ENCODE data around the gene NPHS2.
A peak's percentile ranks its signal among the peaks of the same experiment; 100 is the strongest.

The NPHS2 gene

DNA sequence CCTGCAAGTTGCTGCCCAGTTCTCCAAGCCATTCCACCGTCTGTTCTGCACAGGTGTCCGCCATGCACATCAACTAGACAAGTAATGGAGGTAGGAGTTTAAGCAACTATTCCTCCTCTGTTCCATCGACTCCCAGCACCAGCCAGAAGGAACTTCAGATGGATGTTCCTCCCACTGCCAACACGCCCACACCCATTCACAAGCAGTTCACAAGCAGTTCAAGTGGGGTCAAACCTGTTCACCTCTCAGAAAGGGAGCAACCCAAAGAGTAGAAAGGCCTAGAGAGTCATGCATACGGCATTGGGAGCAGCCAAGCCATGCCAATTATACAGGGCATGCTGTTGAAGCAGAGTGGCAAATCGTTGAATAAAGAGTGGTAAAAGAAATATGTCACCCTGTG is 11.6 kb upstream of the NPHS2 start:
- H3K27me3 ChIP-seq (replicated peaks): peaks cover 27% of the 10 kb centered on the region
- in situ Hi-C loops (cut with HindIII; ENCODE audit: low pct_ligation_motif_present, low sequenced_read_pairs): no loop called here
- no peaks in the 10 kb centered on the region for H3K36me3 ChIP-seq (replicated peaks)

DNA sequence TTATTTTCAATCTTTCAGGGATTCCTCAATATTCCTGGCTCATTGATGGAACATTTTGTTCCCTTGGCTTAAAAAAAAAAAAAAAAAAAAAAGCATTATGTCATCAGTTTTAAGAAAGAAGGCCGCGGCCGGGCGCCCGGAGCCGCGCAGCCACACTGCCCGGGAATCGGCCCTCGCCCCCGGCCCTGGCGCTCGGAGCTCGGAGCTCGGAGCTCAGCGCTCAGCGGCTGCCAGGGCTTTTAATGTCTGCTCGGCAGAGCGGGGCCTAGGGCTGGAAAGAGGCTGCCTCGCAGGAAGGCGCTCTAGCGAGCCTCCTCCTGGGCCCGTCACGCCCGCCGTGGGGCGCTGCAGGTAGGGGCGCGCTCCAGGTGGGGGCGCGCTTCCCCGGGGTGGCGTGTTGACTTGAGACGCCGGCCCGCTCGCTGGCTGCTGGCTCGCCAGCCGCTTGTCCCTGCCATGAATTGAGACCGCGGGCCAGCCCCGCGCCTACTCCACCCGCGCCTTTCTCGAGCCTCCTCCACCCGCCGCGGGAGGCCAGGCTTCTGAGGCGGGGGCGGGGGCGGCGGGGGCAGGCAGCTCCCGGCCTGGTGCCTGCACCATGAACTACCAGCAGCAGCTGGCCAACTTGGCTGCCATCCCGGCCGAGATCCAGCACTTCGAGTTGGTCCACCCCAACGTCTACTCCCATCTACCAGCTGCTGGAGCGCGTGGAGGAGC is 10.5 kb upstream of the NPHS2 start:
- TF ChIP-seq, protein P1, sequence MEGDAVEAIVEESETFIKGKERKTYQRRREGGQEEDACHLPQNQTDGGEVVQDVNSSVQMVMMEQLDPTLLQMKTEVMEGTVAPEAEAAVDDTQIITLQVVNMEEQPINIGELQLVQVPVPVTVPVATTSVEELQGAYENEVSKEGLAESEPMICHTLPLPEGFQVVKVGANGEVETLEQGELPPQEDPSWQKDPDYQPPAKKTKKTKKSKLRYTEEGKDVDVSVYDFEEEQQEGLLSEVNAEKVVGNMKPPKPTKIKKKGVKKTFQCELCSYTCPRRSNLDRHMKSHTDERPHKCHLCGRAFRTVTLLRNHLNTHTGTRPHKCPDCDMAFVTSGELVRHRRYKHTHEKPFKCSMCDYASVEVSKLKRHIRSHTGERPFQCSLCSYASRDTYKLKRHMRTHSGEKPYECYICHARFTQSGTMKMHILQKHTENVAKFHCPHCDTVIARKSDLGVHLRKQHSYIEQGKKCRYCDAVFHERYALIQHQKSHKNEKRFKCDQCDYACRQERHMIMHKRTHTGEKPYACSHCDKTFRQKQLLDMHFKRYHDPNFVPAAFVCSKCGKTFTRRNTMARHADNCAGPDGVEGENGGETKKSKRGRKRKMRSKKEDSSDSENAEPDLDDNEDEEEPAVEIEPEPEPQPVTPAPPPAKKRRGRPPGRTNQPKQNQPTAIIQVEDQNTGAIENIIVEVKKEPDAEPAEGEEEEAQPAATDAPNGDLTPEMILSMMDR (IDR thresholded peaks at IDR 0.05; ENCODE audit: low read depth, low read length, missing control alignments): peak; percentile 47
- no peak for DNase-seq
- H3K27ac ChIP-seq: no peak overlapping the region
- in situ Hi-C loops (cut with HindIII; ENCODE audit: low pct_ligation_motif_present, low sequenced_read_pairs): no loop called here
- H3K36me3 ChIP-seq (replicated peaks): no peaks in the 10 kb centered on the region
- H3K4me3 ChIP-seq (ENCODE audit: low read depth, low read length): peak overlapping the region; percentile 41
- H3K27me3 ChIP-seq (replicated peaks): peaks cover 18% of the 10 kb centered on the region

More for the DNA sequence above, 11.6 kb upstream of the NPHS2 start:
- Histone ChIP-seq H3K4me3 (ENCODE audit: low read depth, low read length) (no peak overlapping the region), H3K27ac (no peak overlapping the region)
- TF ChIP-seq, protein P1 (IDR thresholded peaks at IDR 0.05; ENCODE audit: low read depth, low read length, missing control alignments): no peak
- no peak for DNase-seq

GRCh38 chr1:179583771-179584320 is 8.1 kb upstream of the NPHS2 start:
- no peak overlapping the region for H3K4me3 ChIP-seq (ENCODE audit: low read depth, low read length)
- in situ Hi-C loops (cut with HindIII; ENCODE audit: low pct_ligation_motif_present, low sequenced_read_pairs): no loop called here
- TF ChIP-seq, protein P1 (IDR thresholded peaks at IDR 0.05; ENCODE audit: low read depth, low read length, missing control alignments): no peak

DNA sequence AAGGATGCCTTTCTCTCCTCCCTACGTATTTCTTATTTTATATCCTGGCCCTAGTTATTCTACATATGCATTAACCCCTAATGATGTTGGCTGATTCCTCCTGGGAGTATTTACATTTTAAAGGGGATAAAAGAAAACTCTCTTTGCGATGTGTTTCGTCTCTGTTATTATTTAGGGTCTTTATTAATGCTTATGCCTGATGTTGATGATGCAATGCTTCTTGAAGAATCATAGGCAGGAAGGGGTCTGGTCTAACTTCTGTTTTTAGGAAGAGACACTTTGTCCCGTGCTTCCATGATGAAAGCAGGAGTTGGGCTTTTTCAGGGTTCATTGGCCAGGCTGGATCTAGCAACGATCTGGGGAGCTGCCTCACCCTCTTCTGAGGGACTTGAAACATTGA is 761 bp upstream of the NPHS2 start:
- Histone ChIP-seq H3K4me3 (ENCODE audit: low read depth, low read length) (no peak overlapping the region), H3K27ac (no peak overlapping the region), H3K27me3 (replicated peaks) (peaks cover 18% of the 10 kb centered on the region), H3K36me3 (replicated peaks) (no peaks in the 10 kb centered on the region)
- TF ChIP-seq, protein P1 (IDR thresholded peaks at IDR 0.05; ENCODE audit: low read depth, low read length, missing control alignments): no peak
- in situ Hi-C loops (cut with HindIII; ENCODE audit: low pct_ligation_motif_present, low sequenced_read_pairs): no loop called here
- no peak for DNase-seq

More at GRCh38 chr1:179583771-179584320, 8.1 kb upstream of the NPHS2 start:
- no peaks in the 10 kb centered on the region for H3K36me3 ChIP-seq (replicated peaks)
- H3K27me3 ChIP-seq (replicated peaks): peaks cover 16% of the 10 kb centered on the region
- no peak for DNase-seq
- no peak overlapping the region for H3K27ac ChIP-seq

DNA sequence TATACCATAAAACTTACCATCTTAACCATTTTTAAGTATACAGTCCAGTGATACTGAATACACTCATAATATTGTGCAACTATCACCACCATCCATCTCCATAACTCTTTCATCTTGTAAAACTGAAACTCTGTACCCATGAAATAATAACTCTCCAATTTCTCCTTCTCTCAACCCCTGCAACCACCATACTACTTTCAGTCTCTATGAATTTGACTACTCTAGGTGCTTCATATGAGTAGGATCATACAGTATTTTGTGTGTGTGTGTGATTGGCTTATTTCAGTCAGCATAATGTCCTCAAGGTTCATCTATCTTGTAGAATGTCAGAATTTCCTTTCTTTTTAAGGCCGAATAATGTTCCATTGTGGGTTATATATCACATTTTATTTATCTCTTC is 17.7 kb downstream of the NPHS2 start:
- TF ChIP-seq, protein P1 (IDR thresholded peaks at IDR 0.05; ENCODE audit: low read depth, low read length, missing control alignments): no peak
- H3K27me3 ChIP-seq (replicated peaks): no peaks in the 10 kb centered on the region
- no peak for DNase-seq
- H3K36me3 ChIP-seq (replicated peaks): no peaks in the 10 kb centered on the region
- no peak overlapping the region for H3K27ac ChIP-seq
- in situ Hi-C loops (cut with HindIII; ENCODE audit: low pct_ligation_motif_present, low sequenced_read_pairs): no loop called here
- H3K4me3 ChIP-seq (ENCODE audit: low read depth, low read length): no peak overlapping the region
